ENCODE data around the gene LRWD1. TPM values are rescaled to one million over a fixed set of nuclear protein-coding genes. Genes with fewer than 3 reads are reported as not detected.
A peak's percentile ranks its signal among the peaks of the same experiment; 100 is the strongest.
"Not testable (repeated sequence)": the region's sequence is repeated elsewhere in the genome, so short reads cannot be mapped to it uniquely, and the experiment has no call there.

LRWD1 gene
- polyA plus RNA-seq, 3 donors, result 20.2 to 23.0 (median 22.9) TPM

GRCh38 chr7:102466097-102466496, 1.3 kb downstream of the LRWD1 start:
- no peak for DNase-seq

- no peak for DNase-seq
Observed at GRCh38 chr7:102467581-102468477, 3.0 kb downstream of the LRWD1 start.

DNA sequence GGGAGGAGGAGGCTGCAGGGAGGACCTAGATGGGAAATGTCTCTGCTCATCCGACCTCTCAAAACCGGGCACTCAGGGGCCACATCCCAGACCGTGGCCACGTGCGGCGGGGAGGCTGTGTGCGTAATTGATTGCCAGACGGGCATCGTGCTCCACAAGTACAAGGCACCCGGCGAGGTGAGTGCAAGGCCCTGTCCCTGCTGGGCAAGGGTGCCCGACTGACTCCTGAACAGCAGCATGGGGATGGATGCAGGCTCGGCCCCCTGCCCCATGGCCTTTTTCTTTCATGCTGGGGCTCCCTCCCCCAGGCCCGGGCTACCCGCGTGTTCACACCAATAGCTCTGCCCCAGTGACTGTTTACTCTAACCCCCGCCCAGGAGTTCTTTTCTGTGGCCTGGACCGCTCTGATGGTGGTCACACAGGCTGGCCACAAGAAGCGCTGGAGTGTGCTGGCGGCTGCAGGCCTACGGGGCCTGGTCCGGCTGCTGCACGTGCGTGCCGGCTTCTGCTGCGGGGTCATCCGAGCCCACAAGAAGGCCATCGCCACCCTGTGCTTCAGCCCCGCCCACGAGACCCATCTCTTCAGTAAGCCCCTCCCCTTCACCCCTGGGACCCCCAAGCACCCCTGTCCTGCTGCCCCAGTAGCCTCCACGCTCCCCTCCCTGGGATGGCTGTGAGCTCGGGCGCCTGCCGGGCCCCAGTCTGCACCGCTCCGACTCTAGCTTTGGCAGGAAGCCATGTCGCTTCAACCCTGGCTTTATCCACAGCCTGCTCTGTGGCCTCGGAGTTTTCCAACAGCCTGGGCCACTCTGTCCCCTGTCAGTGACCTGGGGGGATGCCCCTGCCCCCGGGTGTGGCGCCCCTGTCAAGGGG, 3.9 kb downstream of the LRWD1 start:
- no peak for DNase-seq

DNA sequence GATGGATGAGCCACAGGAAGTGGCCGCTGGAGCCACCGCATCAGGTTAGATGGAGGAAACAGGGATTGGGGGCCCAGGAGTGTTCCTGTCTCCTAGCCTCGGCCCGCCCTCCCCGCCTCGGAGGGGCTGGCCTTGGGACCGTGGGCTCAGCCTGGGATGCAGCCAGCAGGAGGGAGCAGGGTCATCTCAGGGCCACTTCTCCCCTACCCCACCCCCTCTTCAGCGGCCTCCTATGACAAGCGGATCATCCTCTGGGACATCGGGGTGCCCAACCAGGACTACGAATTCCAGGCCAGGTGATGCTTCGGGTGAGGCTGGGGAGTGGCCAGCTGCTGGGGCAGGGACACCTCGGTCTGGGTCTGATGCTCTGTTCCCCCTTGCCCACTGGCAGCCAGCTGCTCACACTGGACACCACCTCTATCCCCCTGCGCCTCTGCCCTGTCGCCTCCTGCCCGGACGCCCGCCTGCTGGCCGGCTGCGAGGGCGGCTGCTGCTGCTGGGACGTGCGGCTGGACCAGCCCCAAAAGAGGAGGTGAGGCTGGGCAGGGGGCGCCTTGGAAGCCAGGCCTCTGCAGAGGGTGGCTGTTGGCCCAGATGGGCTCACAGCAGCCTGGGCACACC, 4.7 kb downstream of the LRWD1 start:
- no peak for DNase-seq

DNA sequence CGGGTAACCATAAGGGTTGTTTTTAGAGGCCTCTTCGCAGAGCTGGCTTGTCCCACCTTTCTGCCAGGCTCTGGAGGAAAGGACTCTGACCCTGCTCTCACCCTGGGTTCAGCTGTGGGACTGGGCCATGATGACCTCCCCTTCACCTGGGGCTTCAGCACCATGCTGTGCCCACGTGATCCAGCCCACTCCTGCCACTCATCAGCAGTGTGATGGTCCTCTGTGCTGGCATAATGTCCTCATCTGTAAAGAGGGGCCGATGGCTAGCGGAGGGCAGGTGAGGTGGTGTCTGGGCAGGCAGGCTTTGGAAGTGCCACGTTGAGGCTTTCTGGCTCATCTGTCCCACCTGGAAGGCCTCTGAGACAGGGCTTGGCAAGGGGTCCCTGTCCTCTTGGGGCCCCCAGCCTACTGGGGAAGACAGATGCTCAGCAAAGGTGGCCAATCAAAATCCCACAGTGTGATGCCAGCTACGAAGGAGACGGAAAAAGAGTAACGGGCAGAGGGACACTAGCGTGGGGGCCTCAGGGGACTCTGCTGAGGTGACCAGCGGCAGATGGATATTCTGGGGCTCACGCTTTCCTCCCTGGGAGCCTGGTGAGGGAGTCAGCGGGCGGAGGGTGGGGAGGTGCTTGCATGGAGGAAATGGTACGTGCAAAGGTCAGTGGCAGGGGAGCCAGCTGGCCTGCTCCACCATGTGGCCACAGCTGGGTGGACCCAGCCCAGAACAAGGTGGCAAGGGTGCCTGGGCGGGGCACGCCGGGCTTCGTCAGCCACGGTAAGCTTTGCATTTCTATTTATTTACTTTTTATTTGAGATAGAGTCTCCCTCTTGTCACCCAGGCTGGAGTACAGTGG, 5.4 kb downstream of the LRWD1 start:
- no peak for DNase-seq

DNA sequence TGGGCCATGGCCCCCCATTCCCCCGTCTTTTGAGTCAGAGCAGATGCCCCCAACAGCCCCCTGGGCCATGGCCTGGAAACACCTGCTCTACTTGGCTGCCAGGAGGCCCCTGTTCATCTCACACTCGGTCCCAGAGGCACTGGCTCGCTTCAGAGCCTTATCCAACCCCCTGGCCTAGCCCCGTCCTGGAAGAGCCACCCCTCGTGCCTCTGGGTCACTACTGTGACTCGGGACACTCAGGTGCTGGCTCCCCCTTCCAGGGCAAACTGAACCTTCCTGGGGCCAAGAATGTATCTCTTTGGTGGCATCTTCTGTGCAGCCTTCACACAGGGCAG, 7.0 kb downstream of the LRWD1 start:
- DNase-seq, result no peak

DNA sequence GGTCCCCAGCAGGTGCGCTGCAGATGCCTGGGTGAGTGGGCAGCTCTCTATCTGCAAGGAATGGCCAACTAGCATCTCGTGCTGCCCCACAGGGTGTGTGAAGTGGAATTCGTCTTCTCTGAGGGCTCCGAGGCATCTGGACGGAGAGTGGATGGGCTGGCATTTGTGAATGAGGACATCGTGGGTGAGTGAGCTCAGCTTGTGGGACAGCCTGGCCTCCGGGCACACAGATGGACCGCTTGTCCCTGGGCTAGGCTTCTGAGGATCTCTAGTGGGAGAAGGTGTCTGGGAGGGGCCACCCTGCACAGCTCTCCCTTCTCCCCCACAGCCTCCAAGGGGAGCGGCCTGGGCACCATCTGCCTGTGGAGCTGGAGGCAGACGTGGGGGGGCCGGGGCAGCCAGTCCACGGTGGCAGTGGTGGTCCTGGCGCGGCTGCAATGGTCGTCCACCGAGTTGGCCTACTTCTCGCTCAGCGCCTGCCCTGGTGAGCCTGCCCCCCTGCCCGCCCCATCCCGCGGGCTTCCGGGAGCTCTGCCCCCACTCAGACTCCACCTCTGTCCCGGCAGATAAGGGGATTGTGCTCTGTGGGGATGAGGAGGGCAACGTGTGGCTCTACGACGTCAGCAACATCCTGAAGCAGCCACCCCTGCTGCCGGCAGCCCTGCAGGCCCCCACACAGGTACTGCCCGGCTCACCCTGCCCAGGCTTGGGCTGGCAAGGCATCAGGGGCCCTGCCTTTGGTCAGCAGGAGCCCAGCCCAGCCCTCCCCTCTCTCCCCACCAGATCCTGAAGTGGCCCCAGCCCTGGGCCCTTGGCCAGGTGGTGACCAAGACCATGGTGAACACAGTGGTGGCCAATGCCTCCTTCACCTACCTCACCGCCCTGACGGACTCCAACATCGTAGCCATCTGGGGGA, 7.6 kb downstream of the LRWD1 start:
- DNase-seq, result no peak

GRCh38 chr7:102473271-102473991, 8.6 kb downstream of the LRWD1 start:
- no peak for DNase-seq

DNA sequence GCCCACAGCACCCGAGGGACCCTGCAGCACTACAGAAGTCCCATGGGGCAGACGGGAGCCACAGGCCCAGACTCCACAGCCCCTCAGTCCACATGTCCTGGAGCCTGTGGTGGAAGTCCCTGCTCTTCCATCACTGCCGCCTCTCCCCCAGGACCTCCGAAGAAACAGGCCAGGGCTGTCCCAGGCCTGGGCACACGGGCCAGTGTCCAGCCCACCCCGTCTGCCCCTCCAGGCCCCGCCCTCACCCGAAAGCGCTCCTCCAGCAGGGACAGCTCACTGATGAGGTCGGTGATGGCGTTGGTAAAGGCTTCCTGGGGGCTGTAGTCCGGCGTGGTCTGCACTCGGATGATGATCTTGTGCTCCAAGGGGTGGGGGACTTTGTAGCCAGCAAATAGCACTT, 9.3 kb downstream of the LRWD1 start:
- not testable (repeated sequence) for DNase-seq

- not testable (repeated sequence) for DNase-seq
Observed at GRCh38 chr7:102474736-102475435, 10.1 kb downstream of the LRWD1 start.

DNA sequence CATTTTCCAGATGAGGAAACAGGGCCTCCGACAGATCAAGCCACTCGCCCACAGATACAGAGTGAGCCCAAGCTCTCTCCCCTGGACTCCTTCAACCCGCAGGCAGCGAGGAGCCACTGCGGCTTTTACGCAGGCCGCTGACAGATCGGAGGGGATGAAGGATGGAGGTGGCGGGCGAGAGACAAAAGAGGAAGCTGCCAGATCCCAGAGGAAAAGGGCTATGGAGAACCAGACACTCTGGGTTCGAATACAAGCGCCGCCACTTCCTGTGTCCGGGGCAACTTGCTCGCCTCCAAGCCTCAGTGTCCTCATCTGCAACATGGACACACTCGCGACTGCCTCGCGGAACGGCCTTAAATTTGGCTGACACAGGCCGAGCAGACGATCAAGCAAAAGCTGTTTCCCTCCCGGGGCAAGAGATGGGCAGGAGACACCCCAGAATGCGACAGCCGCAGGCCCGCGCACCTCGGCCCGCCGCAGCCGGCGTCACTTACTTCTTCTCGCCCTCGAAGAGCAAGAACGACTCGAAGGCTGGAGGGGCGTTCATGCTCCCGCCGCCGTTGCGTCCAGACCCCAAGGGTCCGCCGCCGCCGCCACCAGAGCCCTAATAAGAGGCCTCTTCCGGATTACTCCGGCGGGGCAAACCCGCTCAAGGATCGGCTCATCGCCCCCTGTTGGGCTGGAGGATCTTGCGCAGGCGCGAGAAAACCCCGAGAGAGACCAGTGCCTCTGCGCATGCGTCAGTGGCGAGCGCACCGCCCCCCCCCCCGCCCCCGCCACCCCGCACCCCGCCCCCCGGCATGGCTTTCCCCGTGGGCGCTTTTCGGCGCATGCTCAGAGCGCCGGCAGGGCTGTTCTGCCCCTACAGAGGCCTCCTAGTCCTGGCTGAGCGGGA, 13.8 kb downstream of the LRWD1 start, which contains the start of gene POLR2J:
Gene POLR2J (minus strand): TSS at position 609 of the 895 bp plus-strand sequence. CDS start 62 bp downstream, at position 547.
- DNase-seq, result peak; percentile 85

DNA sequence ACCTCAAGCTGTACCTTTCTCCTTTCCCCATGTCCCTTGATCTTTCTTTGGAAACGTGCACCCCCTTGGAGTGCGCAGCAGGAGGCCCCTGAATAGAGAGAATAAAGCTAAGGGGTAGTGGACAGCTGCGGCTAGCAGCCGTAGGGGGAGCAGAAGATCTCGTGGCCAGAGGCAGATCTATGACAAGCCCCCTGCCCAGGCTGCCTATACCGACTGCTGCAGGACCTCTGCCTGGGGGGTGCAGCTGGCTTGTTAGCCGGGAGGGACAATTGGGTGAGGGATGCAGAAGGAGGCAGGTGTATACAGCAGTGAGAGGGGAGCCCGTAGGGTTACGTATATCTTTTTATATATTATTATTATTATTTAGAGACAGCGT, 14.4 kb downstream of the LRWD1 start:
- not testable (repeated sequence) for DNase-seq

DNA sequence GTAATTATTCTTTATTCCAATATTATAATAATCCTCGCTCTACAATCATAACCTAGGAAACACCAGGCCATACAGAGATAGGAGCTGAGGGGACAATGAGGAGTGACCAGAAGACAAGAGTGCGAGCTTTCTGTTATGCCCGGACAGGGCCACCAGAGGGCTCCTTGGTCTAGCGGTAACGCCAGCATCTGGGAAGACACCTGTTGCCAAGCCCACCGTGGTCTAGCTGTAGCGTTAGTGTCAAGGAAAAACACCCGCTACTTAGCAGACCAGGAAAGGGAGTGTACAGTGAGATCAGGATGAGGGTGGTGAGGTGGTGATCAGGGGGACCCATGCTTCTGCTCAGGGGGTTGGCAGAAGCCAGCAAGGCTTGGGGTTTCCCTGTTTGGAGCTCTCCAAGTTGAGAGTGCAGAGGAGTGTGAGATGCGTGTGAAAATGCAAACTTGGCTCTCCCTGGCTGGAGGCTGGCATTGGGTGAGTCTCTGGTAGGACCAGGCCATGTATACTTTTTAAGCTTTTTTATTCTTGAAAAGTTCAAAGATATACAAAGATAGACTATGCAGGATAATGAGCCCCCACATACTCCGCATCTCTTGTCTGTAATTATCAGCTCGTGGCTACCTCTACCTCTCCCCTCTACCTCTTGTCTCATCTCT, 15.3 kb downstream of the LRWD1 start:
- not testable (repeated sequence) for DNase-seq

GRCh38 chr7:102481962-102482361, 17.2 kb downstream of the LRWD1 start:
- not testable (repeated sequence) for DNase-seq

DNA sequence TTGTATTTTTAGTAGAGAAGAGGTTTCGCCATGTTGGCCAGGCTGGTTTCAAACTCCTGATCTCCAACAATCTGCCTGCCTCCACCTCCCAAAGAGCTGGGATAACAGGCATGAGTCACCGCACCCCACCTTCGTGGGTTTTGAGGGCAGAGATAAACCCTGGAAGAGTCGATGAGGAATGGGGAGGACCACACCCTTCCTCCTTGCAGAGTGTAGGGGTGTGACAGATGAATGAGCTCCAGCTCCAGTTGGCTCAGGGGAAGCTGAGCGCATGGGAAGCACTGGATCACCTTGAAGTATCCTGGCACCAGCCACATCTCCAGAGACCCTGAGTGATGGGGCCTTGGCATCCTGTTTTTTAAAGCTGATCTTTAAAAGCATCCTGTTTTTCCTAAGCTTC, 19.5 kb downstream of the LRWD1 start:
- DNase-seq, result not testable (repeated sequence)

GRCh38 chr7:102490529-102491075, 25.8 kb downstream of the LRWD1 start:
- DNase-seq, result not testable (repeated sequence)
